D721Med (cell line): ENCODE measurements around the gene GPR107.

Source experiments
- DNase-seq: peaks from one replicate; pipeline ENCODE4 v3.0.0; 2011; ENCODE audit warnings: low spot score; ENCODE audit not compliant: insufficient read length
- FAIRE-seq: peaks from 2 replicates; lab custom pipeline; 2011; peaks lifted over from hg19 to GRCh38; lab: Jason Lieb, UNC
- TF ChIP-seq, protein P1 (sequence below): IDR thresholded peaks from 2 replicates; pipeline ENCODE4 v1.5.1; 2012; ENCODE audit warnings: mild to moderate bottlenecking, control low read depth; ENCODE audit not compliant: insufficient read depth; ENCODE audit errors: missing control alignments

GPR107 gene

GRCh38 chr9:130117816-130118632 is 64.3 kb downstream of the GPR107 start:
- TF ChIP-seq, protein P1, sequence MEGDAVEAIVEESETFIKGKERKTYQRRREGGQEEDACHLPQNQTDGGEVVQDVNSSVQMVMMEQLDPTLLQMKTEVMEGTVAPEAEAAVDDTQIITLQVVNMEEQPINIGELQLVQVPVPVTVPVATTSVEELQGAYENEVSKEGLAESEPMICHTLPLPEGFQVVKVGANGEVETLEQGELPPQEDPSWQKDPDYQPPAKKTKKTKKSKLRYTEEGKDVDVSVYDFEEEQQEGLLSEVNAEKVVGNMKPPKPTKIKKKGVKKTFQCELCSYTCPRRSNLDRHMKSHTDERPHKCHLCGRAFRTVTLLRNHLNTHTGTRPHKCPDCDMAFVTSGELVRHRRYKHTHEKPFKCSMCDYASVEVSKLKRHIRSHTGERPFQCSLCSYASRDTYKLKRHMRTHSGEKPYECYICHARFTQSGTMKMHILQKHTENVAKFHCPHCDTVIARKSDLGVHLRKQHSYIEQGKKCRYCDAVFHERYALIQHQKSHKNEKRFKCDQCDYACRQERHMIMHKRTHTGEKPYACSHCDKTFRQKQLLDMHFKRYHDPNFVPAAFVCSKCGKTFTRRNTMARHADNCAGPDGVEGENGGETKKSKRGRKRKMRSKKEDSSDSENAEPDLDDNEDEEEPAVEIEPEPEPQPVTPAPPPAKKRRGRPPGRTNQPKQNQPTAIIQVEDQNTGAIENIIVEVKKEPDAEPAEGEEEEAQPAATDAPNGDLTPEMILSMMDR: no peak
- FAIRE-seq (peak; percentile 87), DNase-seq (no peak)

DNA sequence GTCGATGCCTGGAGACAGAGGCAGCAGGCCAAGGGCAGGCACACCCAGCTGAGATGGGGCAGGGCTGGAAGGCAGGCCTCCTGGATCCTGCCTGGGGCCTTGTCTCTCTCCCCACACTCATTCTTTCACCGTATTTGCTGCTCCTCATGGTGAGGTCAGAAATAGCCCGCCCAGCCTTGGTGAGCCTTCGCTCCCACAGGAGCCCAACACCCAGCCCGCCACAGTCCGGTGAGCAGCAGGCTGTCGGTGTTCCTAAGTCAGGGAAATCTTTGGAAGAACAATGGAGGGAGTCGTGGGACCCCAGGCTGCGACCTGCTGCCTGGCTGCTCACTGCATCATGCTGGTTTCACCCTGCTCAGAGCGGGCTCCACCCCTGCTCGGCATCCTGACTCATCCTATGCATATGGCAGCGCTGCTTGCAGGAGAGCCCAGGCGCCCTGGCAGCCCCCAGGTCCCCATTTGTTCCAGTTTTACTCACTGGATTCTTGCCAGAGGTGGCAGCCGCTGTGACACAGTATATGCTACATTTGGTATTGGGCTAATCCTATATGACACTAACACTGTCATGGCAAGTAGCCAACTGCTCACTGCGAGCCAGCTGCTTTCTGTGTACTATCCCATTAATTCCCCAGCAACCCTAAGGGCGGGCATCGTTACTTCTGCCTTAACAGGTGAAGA is 65.3 kb downstream of the GPR107 start:
- no peak for FAIRE-seq
- DNase-seq: no peak
- TF ChIP-seq, protein P1: no peak

GRCh38 chr9:130119519-130120298 is 66.0 kb downstream of the GPR107 start:
- DNase-seq (no peak), FAIRE-seq (no peak)
- TF ChIP-seq, protein P1: no peak

- no peak for FAIRE-seq
- DNase-seq: no peak
- TF ChIP-seq, protein P1: no peak
These were observed 66.5 kb downstream of the GPR107 start for GRCh38 chr9:130120299-130120587.

GRCh38 chr9:130120832-130121231 is 67.1 kb downstream of the GPR107 start:
- FAIRE-seq (no peak), DNase-seq (no peak)
- TF ChIP-seq, protein P1: no peak

GRCh38 chr9:130122456-130122855 is 68.8 kb downstream of the GPR107 start:
- DNase-seq (no peak), FAIRE-seq (no peak)
- TF ChIP-seq, protein P1: no peak
